A549 (cell line): ENCODE data around the gene MED12L.

Experiments
- CEBPB ChIP-seq, 2 experiments: fragments of >200 bp in 1 of 2; sonication (Bioruptor Twin) in 1 of 2; formaldehyde crosslinking in 1 of 2; IDR thresholded peaks; 2 replicates each; pipeline ENCODE4 v1.6.1; 2012 to 2016
- EHF ChIP-seq: fragments of 250-450 bp; sonication (Bioruptor Pico); IDR thresholded peaks from 2 replicates; pipeline ENCODE4 v1.5.0; 2020; ENCODE audit warnings: mild to moderate bottlenecking

DNA sequence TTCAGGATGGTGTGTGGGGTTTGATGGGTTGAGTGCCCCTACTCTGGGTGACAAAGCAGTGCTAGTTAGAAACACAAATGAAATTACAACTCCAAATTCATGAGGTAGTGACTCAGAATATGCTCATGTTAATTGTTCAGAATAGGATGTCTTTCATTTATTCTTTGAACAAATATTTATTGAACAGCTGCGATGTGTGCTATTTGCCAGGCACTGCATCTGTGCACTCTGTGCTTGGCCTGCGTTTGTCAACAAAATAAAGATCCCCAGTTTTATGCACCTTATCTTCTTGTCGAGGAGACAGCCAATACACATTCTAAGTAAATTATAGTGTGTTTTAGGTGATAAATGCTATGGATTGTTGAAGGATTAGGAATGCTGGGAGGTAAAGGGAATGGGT is 27.3 kb downstream of the MED12L start:
- TF ChIP-seq EHF (CRISPR knock-in tag): no peak
- TF ChIP-seq CEBPB (IDR thresholded peaks at IDR 0.05): no peak
